Measurements from ENCODE around the gene AGAP6.
"Not testable (repeated sequence)": the region's sequence is repeated elsewhere in the genome, so short reads cannot be mapped to it uniquely, and the experiment has no call there.

Gene AGAP6

DNA sequence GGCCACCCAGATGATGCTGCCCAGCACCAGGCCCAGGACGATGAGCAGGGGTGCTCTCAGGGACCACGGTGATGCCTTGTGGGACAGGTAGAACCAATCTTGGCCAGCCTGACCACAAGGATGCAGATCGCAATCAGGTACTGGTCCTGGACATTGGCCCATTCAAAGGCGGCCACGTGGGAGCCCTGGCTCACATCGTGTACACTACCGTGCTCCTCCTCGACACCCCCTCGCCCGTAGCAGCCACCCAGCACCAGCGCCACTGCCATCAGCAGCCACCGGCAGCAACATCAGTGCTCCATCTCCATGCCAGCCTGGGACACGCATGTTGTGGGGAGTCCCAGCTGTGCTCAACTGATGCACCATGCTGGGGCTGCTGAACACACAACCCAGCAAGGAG lies 39.0 kb downstream of the AGAP6 start:
- no peak for DNase-seq

DNA sequence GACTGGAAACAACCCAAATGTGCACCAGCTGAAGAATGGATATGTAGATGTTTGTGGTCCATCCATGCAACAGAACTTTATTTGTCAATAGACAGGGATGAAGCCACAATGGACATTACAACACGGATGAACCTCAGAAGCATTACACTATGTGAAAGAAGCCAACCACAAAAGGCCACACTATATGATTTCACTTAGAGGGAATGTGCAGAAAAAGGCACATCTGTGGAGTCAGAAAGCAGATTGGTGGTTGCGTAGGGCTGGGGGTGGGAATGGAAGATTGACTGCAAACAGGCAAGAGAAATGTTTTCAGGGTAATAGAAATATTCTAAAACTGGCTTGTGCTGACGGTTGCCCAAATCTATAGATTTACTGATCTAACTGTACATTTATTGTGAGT lies 45.3 kb downstream of the AGAP6 start:
- no peak for DNase-seq

DNA sequence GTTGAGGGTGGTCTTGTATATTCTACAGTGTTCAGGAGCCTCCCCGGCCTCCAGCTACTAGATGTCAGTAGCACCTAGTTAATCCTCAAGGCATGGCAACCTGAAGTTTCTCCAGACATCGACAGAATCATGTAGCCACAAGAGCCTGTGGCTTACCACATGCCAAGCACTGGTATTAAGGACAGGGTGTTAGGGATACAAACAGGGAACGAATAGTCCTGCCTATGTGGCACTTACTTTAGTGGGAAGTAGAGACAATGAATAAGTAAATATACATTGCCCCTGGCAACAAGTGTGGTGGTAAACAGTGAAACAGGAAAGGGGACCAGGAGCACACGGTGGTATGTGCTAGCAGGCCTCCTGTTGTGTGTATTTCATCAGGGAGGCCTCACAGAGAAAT lies 47.1 kb downstream of the AGAP6 start:
- DNase-seq: not testable (repeated sequence)

DNA sequence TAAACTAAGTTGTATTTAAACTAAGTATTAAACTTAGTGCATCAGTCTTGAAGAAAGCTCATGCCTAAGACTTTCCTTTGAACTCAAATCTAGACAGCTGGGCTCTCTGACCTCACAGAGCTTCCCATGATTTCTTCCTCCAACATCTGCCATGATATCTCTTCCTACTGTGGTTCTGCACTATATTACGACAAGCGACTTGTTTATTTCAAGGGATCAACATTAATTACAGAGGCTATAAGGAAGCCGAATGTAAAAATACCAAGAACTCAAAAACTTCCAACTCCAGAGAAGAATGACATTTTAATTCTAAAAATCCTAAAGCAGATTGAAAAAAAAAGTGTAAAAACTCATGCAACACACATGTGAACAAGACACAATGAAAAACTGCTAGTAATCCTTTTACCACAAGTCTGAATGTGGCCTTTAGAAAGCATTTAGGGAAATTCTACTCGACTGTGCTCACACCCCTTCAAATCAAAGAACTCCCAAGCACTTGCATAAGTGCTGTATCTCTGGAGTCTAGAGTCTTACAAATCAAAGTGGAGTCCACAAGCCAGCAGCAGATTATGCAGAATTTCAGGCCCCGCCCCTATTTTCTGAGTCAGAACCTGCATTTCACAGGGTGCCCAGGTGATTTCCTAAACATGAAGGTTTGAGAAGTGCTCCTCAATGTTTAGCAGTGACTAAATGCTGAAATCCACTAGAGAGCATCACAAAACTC lies 56.9 kb downstream of the AGAP6 start:
- DNase-seq: no peak

DNA sequence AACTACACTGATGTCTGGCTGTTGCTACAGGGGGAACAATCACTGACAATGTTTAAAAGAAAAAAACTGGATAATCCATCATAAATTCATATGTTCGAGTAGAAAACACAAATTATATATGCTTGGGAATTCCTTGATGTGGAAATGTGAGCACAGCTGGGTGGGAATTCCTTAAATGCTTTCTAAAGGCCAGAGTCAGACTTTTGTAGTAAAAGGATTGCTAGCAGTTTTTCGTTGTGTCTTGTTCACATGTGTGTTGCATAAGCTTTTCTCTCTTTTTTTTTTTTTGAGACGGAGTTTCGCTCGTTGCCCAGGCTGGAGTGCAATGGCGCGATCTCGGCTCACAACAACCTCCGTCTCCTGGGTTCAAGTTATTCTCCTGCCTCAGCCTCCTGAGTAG lies 58.3 kb downstream of the AGAP6 start:
- not testable (repeated sequence) for DNase-seq

DNA sequence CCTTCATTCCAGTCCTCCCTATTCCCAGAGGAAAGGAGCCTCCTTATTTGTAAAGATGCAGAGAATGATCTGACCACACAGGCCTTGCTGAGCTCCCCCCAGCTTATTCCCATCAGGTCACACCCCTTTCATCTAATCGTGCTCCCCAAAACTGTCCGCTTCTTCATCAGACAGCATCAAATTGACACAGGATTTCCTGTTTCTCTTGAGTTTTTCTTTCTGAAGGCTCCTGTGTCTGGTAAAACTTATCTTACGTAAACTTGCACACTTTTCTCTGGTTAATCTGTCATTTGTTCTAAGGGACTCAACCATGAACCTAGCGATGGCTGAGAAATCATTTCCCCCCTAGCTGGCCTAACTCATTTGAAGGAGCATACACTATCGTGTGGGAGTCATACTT lies 59.4 kb downstream of the AGAP6 start:
- DNase-seq: not testable (repeated sequence)

DNA sequence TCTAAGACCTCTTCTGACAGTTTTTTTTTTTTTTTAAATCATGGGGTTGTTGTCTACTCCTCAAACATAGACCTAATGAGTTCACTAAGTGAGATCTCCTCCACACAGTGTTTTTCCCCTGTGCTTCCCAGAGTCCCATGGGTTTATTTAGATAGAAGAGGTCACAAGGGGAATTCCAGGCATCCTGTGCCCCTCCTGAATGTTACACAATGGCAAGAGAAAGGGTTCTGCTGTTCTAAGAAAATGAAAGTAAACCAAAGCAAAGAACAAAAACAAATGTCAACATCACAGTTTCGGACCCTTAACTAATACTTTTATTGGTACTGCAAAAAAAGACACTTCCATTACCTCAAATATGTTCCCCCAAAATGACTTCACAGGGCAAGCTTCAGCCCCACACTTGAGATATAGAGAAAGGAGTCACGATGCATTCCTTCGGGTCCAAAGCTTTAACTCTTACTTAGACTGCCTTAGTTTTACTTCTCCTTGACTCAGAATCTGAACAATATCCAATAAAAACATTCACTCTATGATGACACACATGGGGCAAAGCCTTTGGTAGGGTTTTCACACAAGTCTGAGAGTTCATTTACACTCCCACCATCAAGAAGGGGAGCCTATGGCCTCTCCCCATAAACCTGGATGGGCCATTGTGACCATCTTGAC lies 63.9 kb downstream of the AGAP6 start:
- not testable (repeated sequence) for DNase-seq

DNA sequence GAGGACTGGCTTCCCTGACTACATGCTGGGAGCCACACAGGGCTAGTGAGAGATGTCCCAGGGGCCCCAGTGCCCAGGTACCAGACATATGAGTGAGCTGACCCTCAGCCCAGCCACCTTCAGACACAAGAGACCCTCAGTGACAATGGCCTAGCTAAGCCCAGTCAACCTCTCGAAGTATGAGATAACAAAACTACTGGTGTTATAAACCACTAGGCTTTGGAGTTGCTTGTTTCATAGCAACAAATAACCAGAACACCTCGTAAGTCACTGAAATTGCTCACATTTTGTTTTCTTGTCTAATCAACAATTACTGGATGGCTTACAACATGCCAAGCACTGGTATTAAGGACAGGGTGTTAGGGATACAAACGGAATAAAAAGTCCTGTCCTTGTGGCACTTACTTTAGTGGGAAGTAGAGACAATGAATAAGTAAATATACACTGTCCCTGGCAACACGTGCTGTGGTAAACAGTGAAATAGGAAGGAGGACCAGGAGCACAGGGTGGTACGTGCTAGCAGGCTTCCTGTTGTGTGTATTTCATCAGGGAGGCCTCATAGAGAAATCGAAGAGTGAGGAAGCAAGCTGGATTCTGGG lies 64.7 kb downstream of the AGAP6 start:
- not testable (repeated sequence) for DNase-seq

DNA sequence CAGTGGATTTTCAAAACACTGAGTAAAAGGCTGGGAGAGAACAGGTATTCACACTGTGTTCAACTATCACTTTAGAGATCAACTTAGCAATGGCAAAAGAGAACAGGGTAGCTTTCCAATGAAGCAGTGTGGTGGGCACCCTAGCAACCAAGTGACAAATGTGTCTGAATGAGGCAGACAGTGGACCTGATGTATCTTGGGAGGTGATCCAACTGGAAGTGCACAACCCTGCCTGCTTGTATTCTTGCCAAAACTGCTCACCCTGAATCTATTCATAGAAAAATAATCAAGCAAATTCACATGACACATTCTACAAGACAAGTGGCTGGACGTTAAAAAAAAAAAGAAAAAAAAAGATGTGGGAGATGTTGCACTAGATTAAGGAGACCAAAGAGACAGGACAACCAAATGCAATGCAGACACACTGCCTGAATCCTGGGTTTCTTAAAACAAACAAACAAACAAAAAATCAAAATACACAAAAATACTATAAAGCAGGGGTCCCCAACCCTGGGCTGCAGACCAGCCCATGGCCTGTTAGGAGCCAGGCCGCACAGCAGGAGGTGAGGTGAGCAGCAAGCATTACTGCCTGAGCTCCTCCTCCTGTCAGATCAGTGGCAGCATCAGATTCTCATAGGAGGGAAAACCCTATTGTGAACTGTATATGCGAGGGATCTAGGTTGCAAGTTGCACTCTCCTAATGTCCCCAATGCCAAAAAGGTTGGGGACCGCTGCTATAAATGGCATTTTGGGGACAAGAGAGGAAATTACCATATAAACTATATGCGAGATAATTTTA lies 67.5 kb downstream of the AGAP6 start:
- not testable (repeated sequence) for DNase-seq

DNA sequence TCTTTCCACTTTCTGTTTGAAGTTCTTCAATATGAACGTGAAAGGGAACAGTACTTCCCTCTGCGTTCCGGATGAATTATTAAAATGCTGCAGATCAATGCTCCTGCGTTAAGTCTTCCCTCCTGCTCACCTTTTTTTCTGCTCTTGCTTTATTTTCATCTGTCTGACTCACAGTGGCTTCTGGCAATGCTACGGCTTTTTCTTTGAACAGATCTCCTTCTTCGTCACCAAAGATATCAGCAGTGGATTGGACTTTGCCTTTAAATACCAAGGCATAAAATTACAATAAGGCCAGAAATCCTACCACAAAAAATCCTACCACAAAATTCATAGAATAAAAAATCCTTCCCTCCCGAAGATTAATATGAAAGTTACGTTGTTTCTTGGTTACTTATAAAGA lies 68.4 kb downstream of the AGAP6 start:
- DNase-seq: not testable (repeated sequence)

DNA sequence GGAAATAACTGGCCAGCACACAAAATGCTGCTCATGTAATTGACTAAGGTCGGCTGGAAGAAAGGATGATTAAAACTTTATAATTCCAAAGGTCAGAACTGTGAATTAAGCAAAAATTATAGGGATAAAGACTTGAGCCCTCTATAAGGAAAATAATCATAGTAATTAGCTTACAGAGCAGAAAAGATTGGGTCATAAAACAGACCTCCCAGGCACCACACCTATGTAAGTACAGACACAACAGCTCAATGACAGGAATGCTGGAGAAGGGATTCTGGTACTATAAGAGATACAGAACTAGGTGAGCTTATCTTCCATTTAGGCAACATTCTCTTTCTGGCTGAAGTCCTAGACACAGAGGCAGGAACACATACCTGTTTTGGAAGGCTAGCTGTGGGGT lies 70.5 kb downstream of the AGAP6 start:
- DNase-seq: not testable (repeated sequence)

DNA sequence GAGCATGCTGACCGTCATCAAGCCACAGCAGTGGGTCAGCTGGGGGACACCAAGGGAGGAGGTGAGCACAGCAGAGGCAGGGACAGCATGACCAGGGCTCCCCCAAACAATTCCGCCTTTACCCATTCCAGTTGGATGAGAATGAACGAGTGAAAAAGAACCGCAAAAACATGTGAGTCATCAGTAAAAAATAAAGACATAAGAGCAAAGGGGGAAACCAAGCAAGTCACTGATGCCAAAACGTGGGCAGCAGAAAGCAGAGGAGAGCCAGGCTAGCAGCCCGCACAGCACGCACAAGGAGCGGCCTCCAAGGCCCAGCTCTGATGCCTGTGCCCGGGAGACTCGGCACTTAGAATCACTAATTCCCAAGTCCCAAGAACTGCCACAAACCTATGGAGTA lies 71.7 kb downstream of the AGAP6 start:
- DNase-seq: not testable (repeated sequence)

All from CD4-positive, alpha-beta T cell treated with Interleukin-15 for 1 hour (primary cell).